Activated naive CD4-positive, alpha-beta T cell treated with anti-CD3 and anti-CD28 coated beads, Interleukin-2, amount 10 ng/mL, durations not matched to agents 7 days and 5 days (primary cell): ENCODE results near the gene ARMH4.

ENCODE experiments used
- CTCF ChIA-PET: fragments of 350-600 bp; sonication (Branson Sonifier 250); formaldehyde crosslinking; loops from one replicate; lab custom pipeline; 2021; ENCODE audit warnings: antibody characterized with exemption; lab: Charles Lee
- DNase-seq: peaks from one replicate; pipeline ENCODE4 v3.0.0-alpha.2; 2020
- H3K27ac Mint-ChIP-seq: one replicate; pipeline ENCODE4 v1.8.0; 2021; ENCODE audit warnings: mild to moderate bottlenecking, moderate library complexity, mixed read lengths
- H3K27me3 Mint-ChIP-seq: one replicate; pipeline ENCODE4 v1.8.0; 2021; ENCODE audit warnings: mild to moderate bottlenecking, mixed read lengths
- H3K36me3 Mint-ChIP-seq: one replicate; pipeline ENCODE4 v1.8.0; 2021; ENCODE audit warnings: mixed read lengths
- H3K4me1 Mint-ChIP-seq: one replicate; pipeline ENCODE4 v1.8.0; 2021; ENCODE audit warnings: mixed read lengths
- H3K4me3 Mint-ChIP-seq: one replicate; pipeline ENCODE4 v1.8.0; 2021; ENCODE audit warnings: mild to moderate bottlenecking, moderate library complexity, mixed read lengths
- H3K9me3 Mint-ChIP-seq: one replicate; pipeline ENCODE4 v1.8.0; 2021; ENCODE audit warnings: mixed read lengths

ARMH4 gene

DNA sequence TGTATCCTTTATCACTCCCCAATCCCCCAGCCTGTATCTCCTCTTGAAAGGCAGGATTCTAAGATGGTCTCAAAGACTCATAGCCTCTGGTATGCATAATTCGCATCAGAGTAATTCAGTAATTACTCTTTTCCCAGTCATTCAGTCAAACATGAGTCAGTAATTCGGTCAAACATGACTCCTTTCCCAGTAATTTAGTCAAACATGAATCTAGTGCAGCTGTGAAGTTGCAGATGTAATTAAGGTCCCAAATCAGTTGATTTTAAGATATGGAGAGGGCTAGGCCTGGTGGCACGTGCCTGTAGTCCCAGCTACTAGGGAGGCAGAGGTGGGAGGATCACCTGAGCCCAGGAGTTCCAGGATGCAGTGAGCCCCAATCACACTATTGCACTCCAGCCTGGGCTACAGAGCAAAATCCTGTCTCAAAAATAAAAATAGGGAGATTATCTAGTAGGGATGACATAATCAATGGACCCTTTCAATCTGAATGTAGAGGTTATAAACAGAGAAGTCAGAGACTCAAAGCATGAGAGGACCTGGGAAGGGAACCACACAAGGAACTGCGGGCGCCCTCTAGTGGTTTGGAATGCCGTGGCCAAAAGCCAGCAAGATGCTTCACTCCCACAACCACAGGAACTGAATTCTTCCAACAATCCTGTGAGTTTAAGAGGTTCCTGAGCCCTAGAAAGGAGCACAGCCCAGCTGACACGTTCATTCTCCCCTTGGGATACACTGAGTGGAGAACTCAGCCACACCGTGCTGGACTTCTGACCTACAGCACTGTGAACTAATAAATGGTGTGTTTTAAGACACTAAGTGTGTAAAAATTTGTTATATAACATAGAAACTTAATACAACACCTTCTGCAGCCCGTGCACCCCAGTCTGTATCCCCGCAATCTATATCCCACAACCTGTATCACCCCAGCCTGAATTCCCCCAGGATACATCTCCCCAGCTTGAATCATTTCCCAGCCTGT lies 14.3 kb upstream of the ARMH4 start:
- peak; percentile 83 for DNase-seq
- H3K9me3 Mint-ChIP-seq, result no peaks in the 10 kb centered on the region
- CTCF ChIA-PET, result interaction anchor here (1.6 to 6.1 kb wide), 2 partner anchors 11 to 58 kb away, joined by 4 to 53 read pairs; no protein-coding TSS in a partner anchor
- no peaks in the 10 kb centered on the region for H3K36me3 Mint-ChIP-seq
- no peak overlapping the region for H3K4me3 Mint-ChIP-seq
- H3K27ac Mint-ChIP-seq, result no peak overlapping the region
- H3K27me3 Mint-ChIP-seq, result peaks cover 17% of the 10 kb centered on the region
- H3K4me1 Mint-ChIP-seq, result peaks cover 7% of the 10 kb centered on the region

GRCh38 chr14:58160561-58160960 lies 8.5 kb upstream of the ARMH4 start:
- H3K36me3 Mint-ChIP-seq, result no peaks in the 10 kb centered on the region
- no peak overlapping the region for H3K4me3 Mint-ChIP-seq
- CTCF ChIA-PET, result no interaction called here
- H3K4me1 Mint-ChIP-seq, result no peaks in the 10 kb centered on the region
- H3K9me3 Mint-ChIP-seq, result no peaks in the 10 kb centered on the region
- no peak overlapping the region for H3K27ac Mint-ChIP-seq
- DNase-seq, result no peak
- H3K27me3 Mint-ChIP-seq, result peaks cover 12% of the 10 kb centered on the region

DNA sequence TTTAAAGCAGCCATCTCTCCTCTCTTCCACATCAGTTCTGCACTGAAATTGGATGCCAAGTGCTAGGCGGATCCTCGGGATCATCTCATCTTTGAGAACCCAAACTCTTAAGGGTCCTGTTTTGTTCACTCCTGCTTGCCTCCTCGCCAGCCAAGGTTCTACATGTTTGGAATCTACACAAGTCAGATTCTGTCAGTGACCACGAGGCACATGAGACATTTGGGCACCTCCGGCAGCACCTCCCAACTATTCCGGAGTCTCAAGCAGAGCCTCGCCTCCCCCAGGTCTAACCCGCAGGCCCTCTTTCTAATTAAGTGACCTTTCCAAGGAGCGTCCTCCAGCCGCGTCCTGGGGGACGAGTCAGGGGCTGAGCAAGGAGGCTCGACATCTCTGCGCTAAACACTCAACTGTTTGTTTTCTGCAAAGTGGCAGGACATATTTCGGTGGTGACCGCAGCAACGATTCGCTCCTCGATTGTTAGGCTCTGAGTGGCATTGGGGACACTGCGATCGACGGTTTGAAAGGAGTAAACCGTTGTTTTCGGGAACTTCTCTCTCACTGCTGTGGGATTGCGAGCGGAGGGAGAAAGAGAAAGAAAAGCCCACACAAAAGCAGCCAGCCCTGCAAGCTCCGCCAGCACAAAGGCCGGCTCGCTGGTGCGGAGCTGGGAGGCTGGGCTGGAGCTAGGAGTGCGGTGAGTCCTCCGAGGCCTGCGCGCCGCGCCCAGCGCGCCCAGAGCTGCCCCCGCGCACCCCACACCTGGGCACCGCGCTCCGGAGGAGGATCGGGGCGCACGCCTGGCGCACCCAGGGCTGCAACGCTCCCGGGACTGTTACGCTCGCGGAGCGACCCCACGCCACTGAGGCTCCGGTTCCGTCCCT lies 640 bp downstream of the ARMH4 start:
- DNase-seq, result no peak
- H3K27me3 Mint-ChIP-seq, result peaks cover 53% of the 10 kb centered on the region
- no peaks in the 10 kb centered on the region for H3K9me3 Mint-ChIP-seq
- no peak overlapping the region for H3K27ac Mint-ChIP-seq
- CTCF ChIA-PET, result no interaction called here
- H3K4me3 Mint-ChIP-seq, result peak overlapping the region; percentile 73
- no peaks in the 10 kb centered on the region for H3K36me3 Mint-ChIP-seq
- H3K4me1 Mint-ChIP-seq, result peaks cover 20% of the 10 kb centered on the region

- H3K4me3 Mint-ChIP-seq, result no peak overlapping the region
- no peak overlapping the region for H3K27ac Mint-ChIP-seq
- no peaks in the 10 kb centered on the region for H3K9me3 Mint-ChIP-seq
- no peaks in the 10 kb centered on the region for H3K36me3 Mint-ChIP-seq
- peaks cover 20% of the 10 kb centered on the region for H3K4me1 Mint-ChIP-seq
- peaks cover 55% of the 10 kb centered on the region for H3K27me3 Mint-ChIP-seq
- DNase-seq, result no peak
- CTCF ChIA-PET, result interaction anchor here (1.2 kb wide), 1 partner anchor 42 kb away, joined by 3 read pairs; no protein-coding TSS in a partner anchor
These were observed 1.7 kb downstream of the ARMH4 start for GRCh38 chr14:58150243-58150805.

DNA sequence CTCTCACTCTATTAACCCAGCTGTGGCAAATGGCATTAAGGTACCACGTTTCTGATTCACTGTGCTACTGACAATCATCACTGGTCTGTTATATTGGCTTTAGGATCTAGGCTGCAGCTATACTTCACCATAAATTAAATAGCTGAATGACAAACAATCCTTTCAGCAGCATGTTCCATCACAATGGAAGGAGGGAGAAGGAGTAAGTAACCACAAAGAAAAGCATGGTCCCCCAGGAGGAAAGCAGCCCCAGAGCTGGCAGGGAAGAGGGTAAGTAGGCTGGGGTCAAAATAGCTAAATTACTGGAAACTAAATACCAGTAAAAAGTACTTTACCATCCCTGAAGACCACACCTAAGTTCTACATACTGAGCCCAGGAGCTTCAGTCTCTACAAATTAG lies 2.8 kb downstream of the ARMH4 start:
- H3K4me3 Mint-ChIP-seq, result no peak overlapping the region
- no peaks in the 10 kb centered on the region for H3K9me3 Mint-ChIP-seq
- CTCF ChIA-PET, result interaction anchor here (1.2 kb wide), 1 partner anchor 41 kb away, joined by 3 read pairs; no protein-coding TSS in a partner anchor
- DNase-seq, result no peak
- peaks cover 20% of the 10 kb centered on the region for H3K4me1 Mint-ChIP-seq
- no peaks in the 10 kb centered on the region for H3K36me3 Mint-ChIP-seq
- no peak overlapping the region for H3K27ac Mint-ChIP-seq
- H3K27me3 Mint-ChIP-seq, result peaks cover 51% of the 10 kb centered on the region

DNA sequence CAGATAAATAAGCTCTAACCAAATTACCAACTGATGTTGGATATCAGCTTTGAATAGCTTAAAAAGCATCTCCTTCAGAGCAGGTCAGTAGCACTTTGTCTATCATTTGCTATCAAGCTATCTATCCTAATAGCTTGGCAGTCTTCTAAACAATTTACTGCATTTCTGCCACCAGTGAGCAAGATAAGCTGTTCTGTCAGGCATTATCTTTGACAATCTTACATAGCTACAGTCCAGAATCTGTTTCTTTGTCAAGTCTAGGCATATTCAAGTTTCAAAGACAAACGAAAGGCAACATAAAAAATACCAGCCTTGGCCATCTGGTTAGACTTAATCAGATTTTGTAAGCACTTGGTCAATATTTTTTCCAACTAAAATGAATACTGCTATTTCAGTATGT lies 5.6 kb downstream of the ARMH4 start:
- no peak overlapping the region for H3K27ac Mint-ChIP-seq
- DNase-seq, result no peak
- H3K36me3 Mint-ChIP-seq, result no peaks in the 10 kb centered on the region
- peaks cover 38% of the 10 kb centered on the region for H3K27me3 Mint-ChIP-seq
- CTCF ChIA-PET, result interaction anchor here (0.5 kb wide), 1 partner anchor 33 kb away, joined by 3 read pairs; no protein-coding TSS in a partner anchor
- no peak overlapping the region for H3K4me3 Mint-ChIP-seq
- no peaks in the 10 kb centered on the region for H3K9me3 Mint-ChIP-seq
- H3K4me1 Mint-ChIP-seq, result peaks cover 8% of the 10 kb centered on the region

DNA sequence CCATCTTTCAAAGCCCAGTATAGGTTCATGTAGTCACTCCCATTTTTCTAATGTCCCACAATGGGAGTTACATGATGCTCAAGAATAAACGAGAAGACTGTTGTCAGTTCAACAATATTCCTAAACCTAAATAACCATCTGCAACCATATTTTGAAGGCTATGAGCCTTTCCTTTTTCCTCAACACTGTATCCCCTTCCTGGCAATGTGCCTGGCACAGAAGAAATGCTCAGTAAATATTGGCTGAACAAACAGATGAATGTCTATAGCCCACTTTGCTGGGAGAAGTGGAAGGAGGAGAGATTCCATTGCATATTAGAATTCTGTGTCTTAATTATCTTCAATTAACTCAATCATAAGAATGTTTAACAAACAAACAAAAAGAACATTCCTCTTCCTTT lies 6.1 kb downstream of the ARMH4 start:
- Mint-ChIP-seq H3K4me1 (peaks cover 3% of the 10 kb centered on the region), H3K9me3 (no peaks in the 10 kb centered on the region), H3K27ac (no peak overlapping the region), H3K36me3 (no peaks in the 10 kb centered on the region), H3K4me3 (no peak overlapping the region), H3K27me3 (peaks cover 38% of the 10 kb centered on the region)
- CTCF ChIA-PET, result no interaction called here
- no peak for DNase-seq

- H3K36me3 Mint-ChIP-seq, result no peaks in the 10 kb centered on the region
- peaks cover 7% of the 10 kb centered on the region for H3K4me1 Mint-ChIP-seq
- CTCF ChIA-PET, result interaction anchor here (0.6 kb wide), 1 partner anchor 11 kb away, joined by 3 read pairs; no protein-coding TSS in a partner anchor
- no peak for DNase-seq
- H3K27me3 Mint-ChIP-seq, result peaks cover 29% of the 10 kb centered on the region
- H3K27ac Mint-ChIP-seq, result no peak overlapping the region
- H3K4me3 Mint-ChIP-seq, result no peak overlapping the region
- H3K9me3 Mint-ChIP-seq, result no peaks in the 10 kb centered on the region
These were observed 8.9 kb downstream of the ARMH4 start for GRCh38 chr14:58143106-58143505.

GRCh38 chr14:58141893-58142292 lies 10.1 kb downstream of the ARMH4 start:
- peaks cover 22% of the 10 kb centered on the region for H3K27me3 Mint-ChIP-seq
- no peaks in the 10 kb centered on the region for H3K36me3 Mint-ChIP-seq
- CTCF ChIA-PET, result interaction anchor here (0.6 kb wide), 1 partner anchor 75 kb away, joined by 4 read pairs; no protein-coding TSS in a partner anchor
- no peak overlapping the region for H3K4me3 Mint-ChIP-seq
- no peak overlapping the region for H3K27ac Mint-ChIP-seq
- no peak for DNase-seq
- peaks cover 8% of the 10 kb centered on the region for H3K4me1 Mint-ChIP-seq
- H3K9me3 Mint-ChIP-seq, result no peaks in the 10 kb centered on the region

- no peak overlapping the region for H3K4me3 Mint-ChIP-seq
- peaks cover 19% of the 10 kb centered on the region for H3K27me3 Mint-ChIP-seq
- no peaks in the 10 kb centered on the region for H3K36me3 Mint-ChIP-seq
- H3K27ac Mint-ChIP-seq, result no peak overlapping the region
- DNase-seq, result no peak
- H3K4me1 Mint-ChIP-seq, result peaks cover 8% of the 10 kb centered on the region
- no peaks in the 10 kb centered on the region for H3K9me3 Mint-ChIP-seq
- CTCF ChIA-PET, result no interaction called here
These were observed 13.1 kb downstream of the ARMH4 start for GRCh38 chr14:58138714-58139482.

GRCh38 chr14:58138031-58138713 lies 13.8 kb downstream of the ARMH4 start:
- peaks cover 19% of the 10 kb centered on the region for H3K27me3 Mint-ChIP-seq

GRCh38 chr14:58133739-58134138 lies 18.3 kb downstream of the ARMH4 start:
- Mint-ChIP-seq H3K27me3 (peaks cover 8% of the 10 kb centered on the region), H3K4me3 (no peak overlapping the region), H3K9me3 (no peaks in the 10 kb centered on the region), H3K4me1 (peaks cover 7% of the 10 kb centered on the region), H3K36me3 (no peaks in the 10 kb centered on the region), H3K27ac (no peak overlapping the region)
- no peak for DNase-seq
- CTCF ChIA-PET, result no interaction called here

More at GRCh38 chr14:58138031-58138713, 13.8 kb downstream of the ARMH4 start:
- DNase-seq, result peak; percentile 22
- H3K9me3 Mint-ChIP-seq, result no peaks in the 10 kb centered on the region
- no peak overlapping the region for H3K4me3 Mint-ChIP-seq
- peaks cover 8% of the 10 kb centered on the region for H3K4me1 Mint-ChIP-seq
- CTCF ChIA-PET, result no interaction called here
- no peaks in the 10 kb centered on the region for H3K36me3 Mint-ChIP-seq
- H3K27ac Mint-ChIP-seq, result peak overlapping the region; percentile 1

- peaks cover 1% of the 10 kb centered on the region for H3K9me3 Mint-ChIP-seq
- H3K27me3 Mint-ChIP-seq, result peaks cover 3% of the 10 kb centered on the region
- H3K4me3 Mint-ChIP-seq, result no peak overlapping the region
- no peak for DNase-seq
- CTCF ChIA-PET, result no interaction called here
- no peak overlapping the region for H3K27ac Mint-ChIP-seq
- no peaks in the 10 kb centered on the region for H3K36me3 Mint-ChIP-seq
- H3K4me1 Mint-ChIP-seq, result no peaks in the 10 kb centered on the region
These were observed 20.6 kb downstream of the ARMH4 start for GRCh38 chr14:58131386-58131785.
